Endothelial cell (in vitro differentiated cells): ENCODE results near the gene CCNT2. TPM values are rescaled to one million over a fixed set of nuclear protein-coding genes. Genes with fewer than 3 reads are reported as not detected.

Experiments used
- DNase-seq: peaks from one replicate; pipeline ENCODE4 v3.0.0; 2021; ENCODE audit warnings: low spot score
- H3K27ac Mint-ChIP-seq: one replicate; pipeline ENCODE4 v1.8.0; 2021; ENCODE audit warnings: mixed read lengths, inconsistent platforms; ENCODE audit not compliant: unreplicated experiment
- H3K27me3 Mint-ChIP-seq: one replicate; pipeline ENCODE4 v1.8.0; 2021; ENCODE audit warnings: mild to moderate bottlenecking, moderate library complexity, mixed read lengths, inconsistent platforms; ENCODE audit not compliant: unreplicated experiment
- H3K36me3 Mint-ChIP-seq: one replicate; pipeline ENCODE4 v1.8.0; 2021; ENCODE audit warnings: mild to moderate bottlenecking, low read depth, mixed read lengths, inconsistent platforms; ENCODE audit not compliant: unreplicated experiment
- H3K4me1 Mint-ChIP-seq: one replicate; pipeline ENCODE4 v1.8.0; 2021; ENCODE audit warnings: mild to moderate bottlenecking, mixed read lengths, inconsistent platforms; ENCODE audit not compliant: unreplicated experiment
- H3K4me3 Mint-ChIP-seq: one replicate; pipeline ENCODE4 v1.8.0; 2021; ENCODE audit warnings: mild to moderate bottlenecking, mixed read lengths, inconsistent platforms; ENCODE audit not compliant: unreplicated experiment
- H3K9me3 Mint-ChIP-seq: one replicate; pipeline ENCODE4 v1.8.0; 2021; ENCODE audit warnings: mixed read lengths, inconsistent platforms; ENCODE audit not compliant: unreplicated experiment
- total RNA-seq: library from RNA; stranded (reverse); fragmentation: NEBNext Ultra II Directional; extraction: Animal tissue kit (Norgen Biotek cat#: 25700); gene quantifications from one replicate; pipeline ENCODE4 v1.2.1, GENCODE V29; 2021; ENCODE audit not compliant: unreplicated experiment
- TF ChIP-seq, protein P1 (sequence below): fragments of 200-600 bp; sonication (generic); IDR thresholded peaks from one replicate; pipeline ENCODE4 v1.5.0; 2021; ENCODE audit warnings: antibody characterized with exemption; ENCODE audit not compliant: unreplicated experiment

The CCNT2 gene
- total RNA-seq, 1 donor from 2014 or later: 49.5 TPM

DNA sequence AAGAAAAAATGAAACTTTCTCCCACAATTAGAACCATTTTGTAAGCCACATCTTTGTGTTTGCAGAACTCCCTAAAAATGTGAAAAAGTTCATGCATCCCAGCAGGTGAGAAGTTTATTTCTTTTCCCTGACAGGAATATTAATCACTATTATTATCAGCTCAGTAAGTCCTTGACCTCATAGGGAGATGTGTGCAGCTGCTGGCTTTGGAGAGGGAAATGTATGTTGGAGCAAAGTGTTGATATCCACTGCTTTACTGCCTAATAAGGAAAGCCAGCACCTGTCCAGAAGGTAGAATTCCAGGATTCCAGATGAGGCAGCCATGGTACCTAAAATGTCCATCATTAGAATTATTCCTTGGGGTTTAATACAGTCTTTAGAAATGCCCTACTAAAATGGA lies 35.8 kb upstream of the CCNT2 start:
- no peak for DNase-seq
- Mint-ChIP-seq H3K9me3 (peaks cover 5% of the 10 kb centered on the region), H3K4me3 (no peak overlapping the region), H3K36me3 (peaks cover 5% of the 10 kb centered on the region), H3K4me1 (peaks cover 6% of the 10 kb centered on the region), H3K27me3 (no peaks in the 10 kb centered on the region), H3K27ac (no peak overlapping the region)
- TF ChIP-seq, protein P1, sequence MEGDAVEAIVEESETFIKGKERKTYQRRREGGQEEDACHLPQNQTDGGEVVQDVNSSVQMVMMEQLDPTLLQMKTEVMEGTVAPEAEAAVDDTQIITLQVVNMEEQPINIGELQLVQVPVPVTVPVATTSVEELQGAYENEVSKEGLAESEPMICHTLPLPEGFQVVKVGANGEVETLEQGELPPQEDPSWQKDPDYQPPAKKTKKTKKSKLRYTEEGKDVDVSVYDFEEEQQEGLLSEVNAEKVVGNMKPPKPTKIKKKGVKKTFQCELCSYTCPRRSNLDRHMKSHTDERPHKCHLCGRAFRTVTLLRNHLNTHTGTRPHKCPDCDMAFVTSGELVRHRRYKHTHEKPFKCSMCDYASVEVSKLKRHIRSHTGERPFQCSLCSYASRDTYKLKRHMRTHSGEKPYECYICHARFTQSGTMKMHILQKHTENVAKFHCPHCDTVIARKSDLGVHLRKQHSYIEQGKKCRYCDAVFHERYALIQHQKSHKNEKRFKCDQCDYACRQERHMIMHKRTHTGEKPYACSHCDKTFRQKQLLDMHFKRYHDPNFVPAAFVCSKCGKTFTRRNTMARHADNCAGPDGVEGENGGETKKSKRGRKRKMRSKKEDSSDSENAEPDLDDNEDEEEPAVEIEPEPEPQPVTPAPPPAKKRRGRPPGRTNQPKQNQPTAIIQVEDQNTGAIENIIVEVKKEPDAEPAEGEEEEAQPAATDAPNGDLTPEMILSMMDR: no peak

DNA sequence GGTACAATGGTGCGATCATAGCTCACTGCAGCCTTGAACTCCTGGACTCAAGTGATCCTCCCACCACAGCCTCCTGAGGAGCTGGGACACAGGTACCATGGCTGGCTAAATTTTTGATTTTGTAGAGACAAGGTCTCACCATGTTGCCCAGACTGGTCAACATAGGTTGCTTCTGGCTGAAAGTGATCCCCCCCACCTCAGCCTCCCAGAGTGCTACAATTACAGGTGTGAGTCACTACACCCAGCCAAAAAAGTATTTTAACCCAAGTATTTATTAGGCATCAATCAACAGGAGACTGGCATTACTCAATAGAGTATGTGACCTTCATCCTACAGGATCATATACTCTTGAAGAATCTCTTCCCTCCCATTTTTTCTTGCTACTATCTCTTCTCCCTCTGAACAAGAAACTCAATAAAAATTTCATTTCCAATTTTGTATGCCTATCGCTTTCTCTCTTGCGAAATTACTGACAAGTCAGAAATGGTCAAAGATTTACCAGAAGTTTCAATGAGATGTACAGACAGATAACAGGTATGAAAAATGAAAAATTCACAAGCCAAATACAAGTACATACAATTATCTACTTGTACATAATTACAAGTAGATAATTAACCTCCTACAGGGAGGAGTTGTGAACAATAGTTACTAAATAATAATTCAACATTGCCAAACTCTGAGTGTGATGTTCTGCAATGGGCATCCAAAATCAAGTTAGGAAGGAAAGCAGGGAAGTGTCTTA lies 34.9 kb upstream of the CCNT2 start:
- peaks cover 6% of the 10 kb centered on the region for H3K4me1 Mint-ChIP-seq
- H3K27me3 Mint-ChIP-seq: no peaks in the 10 kb centered on the region
- peaks cover 5% of the 10 kb centered on the region for H3K36me3 Mint-ChIP-seq
- DNase-seq: no peak
- TF ChIP-seq, protein P1: no peak
- peaks cover 5% of the 10 kb centered on the region for H3K9me3 Mint-ChIP-seq
- no peak overlapping the region for H3K27ac Mint-ChIP-seq
- no peak overlapping the region for H3K4me3 Mint-ChIP-seq

- Mint-ChIP-seq H3K9me3 (peaks cover 5% of the 10 kb centered on the region), H3K27me3 (no peaks in the 10 kb centered on the region), H3K4me1 (peaks cover 6% of the 10 kb centered on the region), H3K36me3 (peaks cover 5% of the 10 kb centered on the region), H3K4me3 (no peak overlapping the region), H3K27ac (no peak overlapping the region)
- TF ChIP-seq, protein P1: no peak
- no peak for DNase-seq
These were observed 34.2 kb upstream of the CCNT2 start for GRCh38 chr2:134884435-134884834.

DNA sequence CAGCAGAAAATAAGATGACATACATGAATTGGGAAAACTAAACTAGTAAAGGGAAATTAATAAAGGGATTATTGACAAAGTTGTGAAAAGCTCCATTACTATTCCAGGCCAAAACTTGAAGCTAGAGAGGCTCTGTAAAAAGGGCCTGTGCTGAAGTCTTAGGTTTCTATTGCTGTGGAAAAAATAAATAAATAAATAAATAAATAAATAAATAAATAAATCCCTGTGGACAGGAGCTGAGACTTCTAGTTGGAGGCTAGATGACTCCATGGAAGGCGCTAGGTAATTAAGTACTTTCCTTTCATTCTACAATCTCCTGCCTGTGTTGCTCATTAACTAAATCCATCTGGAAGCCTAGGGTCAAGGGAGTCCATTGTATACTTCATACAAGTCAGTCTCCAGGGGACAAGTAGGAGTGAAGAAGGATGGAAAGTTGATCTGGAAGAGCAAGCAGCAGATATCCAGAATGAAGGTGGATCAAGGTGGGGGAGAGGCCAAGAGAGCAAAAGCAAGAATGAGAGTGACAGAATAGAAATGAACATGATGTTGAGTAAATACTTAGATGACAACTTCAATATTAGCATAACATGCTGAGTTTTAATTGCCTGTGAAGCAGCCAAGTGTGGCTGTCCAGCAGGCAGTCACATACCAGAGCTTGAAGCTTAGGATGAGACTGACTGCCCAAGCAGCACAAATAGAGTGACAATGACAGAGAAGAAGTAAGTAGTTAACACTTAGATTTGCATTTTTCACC lies 26.2 kb upstream of the CCNT2 start:
- H3K9me3 Mint-ChIP-seq: no peaks in the 10 kb centered on the region
- no peak overlapping the region for H3K4me3 Mint-ChIP-seq
- no peaks in the 10 kb centered on the region for H3K27me3 Mint-ChIP-seq
- H3K36me3 Mint-ChIP-seq: no peaks in the 10 kb centered on the region
- DNase-seq: no peak
- TF ChIP-seq, protein P1: no peak
- no peaks in the 10 kb centered on the region for H3K4me1 Mint-ChIP-seq
- no peak overlapping the region for H3K27ac Mint-ChIP-seq

GRCh38 chr2:134897932-134898331 lies 20.7 kb upstream of the CCNT2 start:
- H3K36me3 Mint-ChIP-seq: no peaks in the 10 kb centered on the region
- H3K9me3 Mint-ChIP-seq: no peaks in the 10 kb centered on the region
- no peaks in the 10 kb centered on the region for H3K4me1 Mint-ChIP-seq
- H3K27ac Mint-ChIP-seq: no peak overlapping the region
- no peaks in the 10 kb centered on the region for H3K27me3 Mint-ChIP-seq
- TF ChIP-seq, protein P1: peak; percentile 56
- no peak for DNase-seq
- H3K4me3 Mint-ChIP-seq: no peak overlapping the region
